SK-N-MC (cell line): ENCODE data around the gene GGTA1.
"Not testable (repeated sequence)": the region's sequence is repeated elsewhere in the genome, so short reads cannot be mapped to it uniquely, and the experiment has no call there.

Source experiments
- DNase-seq: peaks from one replicate; pipeline ENCODE4 v3.0.0-alpha.2; 2011; ENCODE audit warnings: low read depth, low spot score
- H3K27ac ChIP-seq: fragments of 200-600 bp; sonication (generic); 2 replicates; pipeline ENCODE4 v1.5.1; 2016; ENCODE audit warnings: mixed run types
- H3K36me3 ChIP-seq: fragments of 200-600 bp; sonication (generic); 2 replicates; pipeline ENCODE4 v1.6.1; 2017; ENCODE audit warnings: antibody characterized with exemption, low read length, mixed read lengths; ENCODE audit not compliant: insufficient read depth
- H3K4me3 ChIP-seq: fragments of 200-600 bp; sonication (generic); 2 replicates; pipeline ENCODE4 v1.5.1; 2016
- H3K9ac ChIP-seq: fragments of 200-600 bp; sonication (generic); 2 replicates; pipeline ENCODE4 v1.8.0; 2017; ENCODE audit warnings: mixed run types, mixed read lengths; ENCODE audit not compliant: insufficient read length
- H3K9me3 ChIP-seq: fragments of 200-600 bp; sonication (generic); 2 replicates; pipeline ENCODE4 v1.6.1; 2017; ENCODE audit warnings: low read depth, mild to moderate bottlenecking, antibody characterized with exemption, low read length, moderate library complexity, mixed read lengths
- EZH2 ChIP-seq: fragments of 200-600 bp; sonication (generic); IDR thresholded peaks from one replicate; pipeline ENCODE4 v1.6.1; 2017; ENCODE audit warnings: antibody characterized with exemption
- FOXP2 ChIP-seq: optimal IDR thresholded peaks from 2 replicates; pipeline ENCODE3; 2011; ENCODE audit warnings: mild to moderate bottlenecking, moderate library complexity; ENCODE audit not compliant: insufficient read depth; ENCODE audit errors: extremely low read length, control extremely low read depth
- POLR2AphosphoS5 ChIP-seq: IDR thresholded peaks from 2 replicates; pipeline ENCODE4 v1.6.1; 2012; ENCODE audit warnings: mild to moderate bottlenecking, low read depth, low read length, borderline replicate concordance

The GGTA1 gene

DNA sequence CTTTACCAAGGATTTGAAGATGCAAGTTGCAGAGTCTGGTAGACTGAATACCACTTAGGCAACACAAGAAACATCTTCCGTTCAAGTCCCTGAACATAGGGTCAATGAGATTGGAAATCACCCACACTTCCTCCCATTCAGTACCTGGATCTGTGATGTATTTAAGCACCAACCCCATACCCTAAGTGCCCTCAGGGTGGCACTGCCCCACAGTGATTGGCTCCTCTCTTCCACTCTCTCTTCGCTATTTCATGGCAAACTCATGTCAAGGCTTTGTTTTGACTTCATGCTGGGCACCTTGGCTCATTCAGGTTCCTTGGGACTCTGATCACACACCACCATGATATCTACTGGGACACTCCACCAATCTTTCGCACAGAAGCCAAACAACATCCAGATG is 53.7 kb downstream of the GGTA1 start:
- H3K9me3 ChIP-seq, result no peaks in the 10 kb centered on the region
- DNase-seq, result no peak

DNA sequence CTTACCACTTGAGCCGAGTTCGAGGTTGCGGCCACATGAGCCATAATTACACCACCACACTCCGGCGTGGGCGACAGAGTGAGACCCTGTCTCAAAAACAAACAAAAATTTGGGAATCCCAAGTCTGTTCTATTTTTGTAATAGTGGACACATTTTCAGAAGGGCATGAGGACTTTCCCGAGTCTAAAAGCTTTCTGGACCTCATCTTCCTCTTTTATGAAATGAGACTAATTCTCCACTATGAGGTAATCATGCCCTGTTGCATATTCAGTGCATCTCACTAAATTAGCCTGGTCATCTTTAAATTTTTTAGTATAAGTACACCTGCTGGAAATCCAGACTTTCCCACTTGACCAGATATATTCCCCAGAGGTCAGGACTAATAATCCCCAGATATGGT is 55.7 kb downstream of the GGTA1 start:
- Histone ChIP-seq H3K9me3 (no peaks in the 10 kb centered on the region), H3K9ac (no peak overlapping the region)
- no peak for DNase-seq

More for the DNA sequence above, 53.7 kb downstream of the GGTA1 start:
- Histone ChIP-seq H3K4me3 (no peak overlapping the region), H3K9ac (no peak overlapping the region), H3K27ac (no peak overlapping the region), H3K36me3 (no peaks in the 10 kb centered on the region)
- TF ChIP-seq EZH2, result no peak
- no peak for TF ChIP-seq FOXP2
- no peak for TF ChIP-seq POLR2AphosphoS5

DNA sequence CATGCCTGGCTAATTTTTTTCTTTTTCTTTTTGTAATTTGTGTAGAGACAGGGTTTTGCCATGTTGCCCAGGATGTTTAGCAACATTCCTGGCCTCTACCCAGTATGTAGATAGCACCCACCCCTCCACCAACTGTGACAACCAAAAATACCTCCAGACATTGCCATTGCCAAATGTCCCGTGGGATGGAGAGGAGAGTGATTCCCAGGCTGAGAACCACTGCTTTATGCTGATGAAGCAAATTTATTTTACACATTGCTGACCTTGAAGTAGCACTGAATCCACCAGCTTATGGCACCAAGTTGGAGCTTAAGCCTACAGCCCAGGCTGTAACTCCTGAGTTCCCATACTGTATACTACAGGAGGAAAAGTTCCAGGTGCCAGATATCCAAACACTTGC is 58.5 kb downstream of the GGTA1 start:
- Histone ChIP-seq H3K9ac (no peak overlapping the region), H3K27ac (no peak overlapping the region), H3K4me3 (no peak overlapping the region), H3K36me3 (no peaks in the 10 kb centered on the region), H3K9me3 (no peaks in the 10 kb centered on the region)
- DNase-seq, result no peak
- TF ChIP-seq POLR2AphosphoS5 (no peak), FOXP2 (no peak), EZH2 (no peak)

More for the DNA sequence above, 55.7 kb downstream of the GGTA1 start:
- no peak overlapping the region for H3K27ac ChIP-seq
- TF ChIP-seq EZH2, result no peak
- no peak for TF ChIP-seq POLR2AphosphoS5
- no peak for TF ChIP-seq FOXP2
- H3K4me3 ChIP-seq, result no peak overlapping the region
- H3K36me3 ChIP-seq, result no peaks in the 10 kb centered on the region

DNA sequence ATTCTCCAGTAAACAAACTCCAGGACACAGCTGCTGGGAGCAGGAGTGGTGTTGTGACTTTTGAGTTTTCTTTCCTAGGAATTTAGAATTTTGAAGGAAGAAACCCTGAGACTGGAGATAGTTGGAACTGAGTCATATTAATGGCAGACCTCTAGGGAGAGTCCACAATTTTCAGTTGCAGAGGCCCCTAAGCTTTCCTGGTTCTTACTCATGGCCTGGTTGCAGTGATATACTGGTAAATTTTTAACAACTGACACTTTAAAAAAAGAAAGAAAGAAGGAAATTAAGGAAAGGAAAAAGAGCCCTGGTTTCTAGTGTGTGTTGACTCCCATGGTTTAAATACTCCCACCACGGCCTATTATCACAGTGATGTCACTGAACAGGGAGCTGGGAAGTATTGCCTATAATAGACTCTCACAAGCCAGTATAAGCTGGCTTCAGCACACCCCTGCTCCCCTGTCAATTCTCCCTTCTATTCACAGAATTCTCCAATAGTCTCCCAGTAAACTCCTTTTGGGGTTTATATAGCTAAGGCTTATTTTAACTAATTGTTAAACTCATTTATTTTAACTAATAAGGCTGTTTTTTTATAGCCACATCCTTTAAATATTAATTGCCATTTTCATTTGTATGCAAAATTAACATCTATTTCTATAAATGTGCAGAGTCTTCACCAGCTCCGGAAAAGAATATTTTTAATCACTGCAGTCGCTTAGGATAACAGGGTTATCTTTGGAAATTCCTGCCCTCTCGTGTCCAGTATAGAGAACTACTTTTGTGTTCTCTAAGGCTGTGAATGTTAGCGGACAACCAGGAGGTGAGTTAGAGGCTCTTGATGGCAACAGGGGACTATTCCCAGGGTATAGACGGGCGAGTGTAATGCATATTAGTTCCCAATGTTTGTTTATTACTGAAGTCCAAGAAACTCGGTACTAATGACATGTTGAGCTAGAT is 59.7 kb downstream of the GGTA1 start:
- no peak overlapping the region for H3K27ac ChIP-seq
- H3K4me3 ChIP-seq, result no peak overlapping the region
- TF ChIP-seq POLR2AphosphoS5 (no peak), FOXP2 (no peak), EZH2 (no peak)
- H3K36me3 ChIP-seq, result no peaks in the 10 kb centered on the region
- H3K9ac ChIP-seq, result no peak overlapping the region
- H3K9me3 ChIP-seq, result no peaks in the 10 kb centered on the region
- no peak for DNase-seq

DNA sequence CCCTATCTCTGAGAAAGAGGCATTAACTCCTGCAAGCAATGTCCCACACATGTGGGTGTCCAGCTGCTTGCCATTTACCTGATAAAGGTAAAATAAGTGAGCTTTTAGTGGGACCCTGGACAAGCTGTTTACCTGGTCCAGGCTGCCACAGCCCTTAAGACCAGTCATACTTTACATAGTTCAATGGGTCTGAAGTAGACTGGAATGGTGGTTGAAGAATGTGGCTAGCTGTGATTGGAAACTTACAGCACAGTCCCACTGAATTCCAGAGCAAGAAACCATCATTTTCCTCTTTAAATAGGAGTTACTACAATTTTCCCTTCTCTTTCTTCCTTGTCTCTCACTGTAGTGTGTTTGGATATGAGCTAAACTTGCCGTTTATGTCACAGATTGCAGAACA is 60.6 kb downstream of the GGTA1 start:
- DNase-seq, result no peak
- H3K4me3 ChIP-seq, result no peak overlapping the region
- no peaks in the 10 kb centered on the region for H3K9me3 ChIP-seq
- H3K36me3 ChIP-seq, result no peaks in the 10 kb centered on the region
- no peak for TF ChIP-seq FOXP2
- no peak for TF ChIP-seq EZH2
- H3K9ac ChIP-seq, result no peak overlapping the region
- H3K27ac ChIP-seq, result no peak overlapping the region

DNA sequence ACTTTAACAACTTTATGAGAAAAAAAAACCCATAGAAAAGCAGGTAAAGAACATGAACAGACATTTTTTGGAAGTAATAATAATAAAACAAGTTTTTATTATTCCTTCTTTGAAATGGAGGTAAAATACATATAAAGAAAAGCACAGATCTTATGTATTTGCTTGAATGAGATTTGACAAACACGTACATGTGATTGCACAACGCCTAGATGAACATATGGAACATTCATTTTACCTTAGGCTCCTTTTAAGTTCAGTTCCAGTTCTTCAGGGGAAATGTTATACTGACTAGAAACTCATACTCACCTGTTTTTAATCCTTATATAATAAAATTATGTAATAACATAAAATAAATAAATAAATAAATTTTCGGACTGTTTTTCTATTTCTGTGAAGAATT is 61.8 kb downstream of the GGTA1 start:
- no peak overlapping the region for H3K27ac ChIP-seq
- no peaks in the 10 kb centered on the region for H3K9me3 ChIP-seq
- H3K36me3 ChIP-seq, result no peaks in the 10 kb centered on the region
- no peak overlapping the region for H3K9ac ChIP-seq
- no peak overlapping the region for H3K4me3 ChIP-seq
- no peak for DNase-seq
- TF ChIP-seq FOXP2 (no peak), EZH2 (no peak), POLR2AphosphoS5 (no peak)

DNA sequence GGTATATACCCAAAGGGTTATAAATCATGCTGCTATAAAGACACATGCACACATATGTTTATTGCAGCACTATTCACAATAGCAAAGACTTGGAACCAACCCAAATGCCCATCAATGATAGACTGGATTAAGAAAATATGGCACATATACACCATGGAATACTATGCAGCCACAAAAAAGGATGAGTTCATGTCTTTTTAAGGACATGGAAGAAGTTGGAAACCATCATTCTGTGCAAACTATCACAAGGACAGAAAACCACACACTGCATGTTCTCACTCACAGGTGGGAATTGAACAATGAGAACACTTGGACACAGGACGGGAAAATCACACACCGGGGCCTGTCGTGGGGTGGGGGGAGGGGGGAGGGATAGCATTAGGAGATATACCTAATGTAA is 62.6 kb downstream of the GGTA1 start:
- H3K9ac ChIP-seq, H3K27ac ChIP-seq, H3K9me3 ChIP-seq, DNase-seq, H3K4me3 ChIP-seq, H3K36me3 ChIP-seq: not testable (repeated sequence)

DNA sequence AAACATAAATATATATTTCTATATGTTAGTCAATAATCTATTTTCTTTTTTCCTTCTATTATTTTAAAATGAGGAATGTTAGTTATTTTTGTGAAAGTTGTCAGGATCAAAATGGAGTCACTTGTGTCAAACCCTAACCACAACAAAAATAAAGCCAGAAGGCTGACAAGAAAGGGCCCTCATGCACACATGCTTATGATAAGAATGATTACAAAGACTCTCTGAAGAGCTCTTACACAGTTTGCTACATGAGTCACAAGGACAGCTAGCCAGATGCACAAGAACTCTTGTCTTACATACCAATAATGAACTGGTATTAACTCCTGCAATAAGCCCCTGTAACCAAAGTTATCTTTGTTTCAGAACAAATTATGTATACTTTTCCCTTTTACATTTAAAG is 64.7 kb downstream of the GGTA1 start:
- TF ChIP-seq FOXP2, result no peak
- no peak for TF ChIP-seq POLR2AphosphoS5
- no peak for TF ChIP-seq EZH2
- DNase-seq, result no peak
- H3K9ac ChIP-seq, result no peak overlapping the region

DNA sequence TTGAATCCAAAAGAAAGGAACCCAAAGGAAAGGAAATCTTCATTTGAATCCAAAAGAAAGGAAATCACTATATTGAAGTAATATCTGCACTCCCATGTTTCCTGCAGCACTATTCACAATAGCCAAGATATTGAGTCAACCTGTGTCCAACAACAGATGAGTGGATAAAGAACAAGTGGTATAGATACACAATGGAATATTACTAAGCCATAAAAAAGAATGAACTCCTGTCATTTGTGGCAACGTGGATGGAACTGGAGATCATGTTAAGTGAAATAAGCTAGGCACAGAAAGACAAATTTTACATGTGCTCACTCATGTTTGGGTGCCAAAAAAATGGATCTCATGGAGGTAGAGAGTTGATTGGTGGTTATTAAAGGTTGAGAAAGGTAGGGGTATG is 71.7 kb downstream of the GGTA1 start:
- no peak for DNase-seq
- no peak for TF ChIP-seq FOXP2
- TF ChIP-seq EZH2, result no peak
- no peak for TF ChIP-seq POLR2AphosphoS5
- Histone ChIP-seq H3K27ac (no peak overlapping the region), H3K36me3 (no peaks in the 10 kb centered on the region), H3K9ac (no peak overlapping the region), H3K9me3 (no peaks in the 10 kb centered on the region), H3K4me3 (no peak overlapping the region)

More for the DNA sequence above, 64.7 kb downstream of the GGTA1 start:
- Histone ChIP-seq H3K9me3 (no peaks in the 10 kb centered on the region), H3K4me3 (no peak overlapping the region), H3K36me3 (no peaks in the 10 kb centered on the region), H3K27ac (no peak overlapping the region)

DNA sequence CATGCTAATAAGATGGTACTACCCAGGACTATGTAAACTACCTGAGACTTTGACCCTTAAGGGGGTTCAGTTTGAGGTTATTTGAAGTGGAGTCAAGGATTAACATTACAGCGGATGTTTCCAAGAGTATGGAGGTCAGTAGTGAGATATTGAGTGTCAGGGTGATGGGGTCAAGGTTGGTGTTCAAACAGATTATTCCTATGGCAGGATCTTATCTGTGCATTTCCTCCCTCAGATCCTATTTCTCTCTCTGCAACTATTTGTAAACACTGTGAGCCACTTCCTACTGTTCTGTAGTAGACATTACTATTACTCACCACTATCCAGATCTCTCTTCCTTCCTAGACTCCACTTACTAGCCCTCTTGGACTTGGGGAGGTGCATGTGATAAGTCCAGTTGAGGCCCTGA is 75.6 kb downstream of the GGTA1 start:
- TF ChIP-seq POLR2AphosphoS5, result no peak
- no peak for TF ChIP-seq FOXP2
- no peak for TF ChIP-seq EZH2
- no peak overlapping the region for H3K27ac ChIP-seq
- H3K9me3 ChIP-seq, result no peaks in the 10 kb centered on the region
- H3K9ac ChIP-seq, result no peak overlapping the region
- no peaks in the 10 kb centered on the region for H3K36me3 ChIP-seq
- no peak for DNase-seq
- no peak overlapping the region for H3K4me3 ChIP-seq
